Measurements from ENCODE around the gene TM4SF18. TPM values are rescaled to one million over a fixed set of nuclear protein-coding genes. Genes with fewer than 3 reads are reported as not detected.
A peak's percentile ranks its signal among the peaks of the same experiment; 100 is the strongest.

TM4SF18 gene
- total and polyA plus RNA-seq, 7 donors: 1.8 to 7.7 (median 3.4) TPM

GRCh38 chr3:149371001-149371722 is 37.7 kb upstream of the TM4SF18 start:
- ATAC-seq (peak in 1 of 4 donors; percentile 19), DNase-seq (no peak)
- intact Hi-C loops (cut with DNase I): no loop called here
- TF ChIP-seq, protein P1, sequence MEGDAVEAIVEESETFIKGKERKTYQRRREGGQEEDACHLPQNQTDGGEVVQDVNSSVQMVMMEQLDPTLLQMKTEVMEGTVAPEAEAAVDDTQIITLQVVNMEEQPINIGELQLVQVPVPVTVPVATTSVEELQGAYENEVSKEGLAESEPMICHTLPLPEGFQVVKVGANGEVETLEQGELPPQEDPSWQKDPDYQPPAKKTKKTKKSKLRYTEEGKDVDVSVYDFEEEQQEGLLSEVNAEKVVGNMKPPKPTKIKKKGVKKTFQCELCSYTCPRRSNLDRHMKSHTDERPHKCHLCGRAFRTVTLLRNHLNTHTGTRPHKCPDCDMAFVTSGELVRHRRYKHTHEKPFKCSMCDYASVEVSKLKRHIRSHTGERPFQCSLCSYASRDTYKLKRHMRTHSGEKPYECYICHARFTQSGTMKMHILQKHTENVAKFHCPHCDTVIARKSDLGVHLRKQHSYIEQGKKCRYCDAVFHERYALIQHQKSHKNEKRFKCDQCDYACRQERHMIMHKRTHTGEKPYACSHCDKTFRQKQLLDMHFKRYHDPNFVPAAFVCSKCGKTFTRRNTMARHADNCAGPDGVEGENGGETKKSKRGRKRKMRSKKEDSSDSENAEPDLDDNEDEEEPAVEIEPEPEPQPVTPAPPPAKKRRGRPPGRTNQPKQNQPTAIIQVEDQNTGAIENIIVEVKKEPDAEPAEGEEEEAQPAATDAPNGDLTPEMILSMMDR (IDR thresholded peaks at IDR 0.05): no peak
- WGBS, 3 donors: 64 to 68% (median 66%) methylated on average over 7 of the region's 7 CpGs
- Histone ChIP-seq H3K4me3 (peak overlapping the region; percentile 33), H3K4me1 (peaks cover 21% of the 10 kb centered on the region), H3K27ac (peak overlapping the region; percentile 65), H3K36me3 (ENCODE audit: insufficient read depth in 1 of 2, low read depth in 1 of 2) (peaks cover 0 to 5% of the 10 kb centered on the region in 2 donors), H3K27me3 (ENCODE audit: insufficient read depth in 3 of 3, low read length in 2 of 3) (no peaks in the 10 kb centered on the region), H3K9me3 (no peaks in the 10 kb centered on the region)

- TF ChIP-seq, protein P1 (IDR thresholded peaks at IDR 0.05): no peak
- DNase-seq (no peak), ATAC-seq (no peak)
- intact Hi-C loops (cut with DNase I): no loop called here
- Histone ChIP-seq H3K36me3 (ENCODE audit: insufficient read depth in 1 of 2, low read depth in 1 of 2) (peaks cover 0 to 5% of the 10 kb centered on the region in 2 donors), H3K4me1 (peaks cover 21% of the 10 kb centered on the region), H3K4me3 (no peak overlapping the region), H3K9me3 (no peaks in the 10 kb centered on the region), H3K27me3 (ENCODE audit: insufficient read depth in 3 of 3, low read length in 2 of 3) (no peaks in the 10 kb centered on the region), H3K27ac (peak overlapping the region; percentile 27)
- 60 to 66% (median 61%) methylated on average over 3 of the region's 3 CpGs for WGBS, 3 donors
Observed at GRCh38 chr3:149369991-149370866, 36.8 kb upstream of the TM4SF18 start.

DNA sequence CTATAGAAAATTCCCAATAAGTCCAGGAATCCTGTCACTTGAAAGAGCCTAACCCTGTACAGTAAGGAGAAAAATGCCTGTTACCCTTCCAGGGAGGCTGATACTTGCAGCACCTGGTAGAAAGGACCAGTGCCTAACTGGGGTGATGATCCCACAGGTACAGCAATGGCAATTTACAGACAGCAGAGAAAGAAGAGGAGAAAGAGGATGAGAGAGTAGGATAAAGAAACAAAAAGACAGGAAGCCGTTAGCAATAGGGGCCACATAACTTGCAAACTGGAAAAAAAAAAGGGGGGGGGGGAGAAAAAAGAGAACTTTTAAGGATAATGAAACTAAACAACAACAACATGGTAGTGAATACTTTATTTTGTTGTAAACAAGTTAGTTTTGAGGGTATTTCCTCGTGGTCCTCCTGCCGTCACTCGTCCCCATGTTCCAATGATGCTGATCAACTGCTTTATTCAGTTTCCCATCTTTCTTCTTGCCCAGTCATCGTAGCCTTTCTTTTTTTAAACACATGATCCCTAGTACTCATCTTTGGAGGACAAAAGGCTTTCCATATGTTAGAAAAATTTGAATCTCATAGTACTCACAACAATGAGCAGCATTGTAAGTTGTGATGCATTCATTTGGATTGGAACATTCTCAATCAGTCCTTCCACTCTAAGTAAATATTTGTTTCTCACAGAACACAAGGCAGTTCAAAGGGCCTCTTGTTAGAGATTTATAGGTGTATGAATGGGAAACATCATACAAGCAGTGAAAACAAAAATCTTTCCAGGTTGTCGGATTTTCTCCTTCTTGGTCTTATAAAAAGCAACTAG is 35.5 kb upstream of the TM4SF18 start:
- peaks cover 19% of the 10 kb centered on the region for H3K4me1 ChIP-seq
- H3K27me3 ChIP-seq (ENCODE audit: insufficient read depth in 3 of 3, low read length in 2 of 3): no peaks in the 10 kb centered on the region
- no peak overlapping the region for H3K4me3 ChIP-seq
- 75 to 81% (median 80%) methylated on average over 6 of the region's 6 CpGs for WGBS, 3 donors
- DNase-seq (no peak), ATAC-seq (no peak)
- no peak overlapping the region for H3K27ac ChIP-seq
- no peaks in the 10 kb centered on the region for H3K9me3 ChIP-seq
- TF ChIP-seq, protein P1 (IDR thresholded peaks at IDR 0.05): no peak
- peaks cover 0 to 5% of the 10 kb centered on the region in 2 donors for H3K36me3 ChIP-seq (ENCODE audit: insufficient read depth in 1 of 2, low read depth in 1 of 2)
- intact Hi-C loops (cut with DNase I): no loop called here

DNA sequence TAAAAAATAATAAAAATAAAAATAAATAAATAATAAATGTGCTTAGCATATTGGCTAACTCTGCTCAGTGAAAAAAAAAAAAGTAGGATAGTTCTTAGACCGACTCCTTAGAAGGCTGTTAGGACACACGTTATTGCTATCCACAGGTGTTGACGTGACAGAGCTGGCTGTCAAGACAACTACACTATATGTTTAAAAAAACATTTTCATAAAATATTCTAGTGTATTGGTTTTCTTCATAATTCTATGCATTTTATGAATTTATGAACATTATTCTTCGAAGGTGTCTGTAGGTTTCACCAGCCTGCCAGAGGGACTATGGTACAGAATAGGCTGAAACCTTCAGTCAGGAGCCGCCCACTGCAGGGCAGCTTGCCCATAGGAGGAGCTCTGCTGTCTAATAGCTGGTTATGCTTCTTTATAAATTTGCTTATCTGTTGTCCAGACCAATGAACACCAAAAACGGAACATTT is 34.8 kb upstream of the TM4SF18 start:
- intact Hi-C loops (cut with DNase I): no loop called here
- 85 to 89% (median 87%) methylated on average over 6 of the region's 6 CpGs for WGBS, 3 donors
- Histone ChIP-seq H3K4me3 (no peak overlapping the region), H3K27ac (no peak overlapping the region), H3K9me3 (no peaks in the 10 kb centered on the region), H3K27me3 (ENCODE audit: insufficient read depth in 3 of 3, low read length in 2 of 3) (no peaks in the 10 kb centered on the region), H3K36me3 (ENCODE audit: insufficient read depth in 1 of 2, low read depth in 1 of 2) (peaks cover 0 to 5% of the 10 kb centered on the region in 2 donors), H3K4me1 (peaks cover 15% of the 10 kb centered on the region)
- DNase-seq (no peak), ATAC-seq (no peak)
- TF ChIP-seq, protein P1 (IDR thresholded peaks at IDR 0.05): no peak

All from psoas muscle (tissue), 8 donors.